HepG2 (cell line): ENCODE results near the gene BCAS4. TPM values are rescaled to one million over a fixed set of nuclear protein-coding genes. Genes with fewer than 3 reads are reported as not detected.

Experiments
- ATAC-seq: fragments of 200-7000 bp; cut with Tn5 transposase; 3 replicates; pipeline ENCODE4 v1.9.1; 2020; ENCODE audit warnings: mild to moderate bottlenecking, moderate library complexity
- BruUV-seq: library from RNA; stranded (reverse); fragments of 400-500 nt; replicated peaks from 2 replicates; lab custom pipeline; 2021; lab: Mats Ljungman, UMichigan
- CTCF ChIA-PET: fragments of 300-600 bp; formaldehyde crosslinking; extraction: SDS; loops from one replicate; lab custom pipeline; 2021; ENCODE audit warnings: low total read pairs, inconsistent platforms, low intra/inter-chr PET ratio; lab: Yijun Ruan, JAX
- POLR2A ChIA-PET: fragments of 350-600 bp; sonication (Branson Sonifier 250); formaldehyde crosslinking; loops from one replicate; lab custom pipeline; 2020; ENCODE audit warnings: antibody characterized with exemption, inconsistent platforms; lab: Yijun Ruan, JAX
- DNase-seq: peaks from one replicate; pipeline ENCODE4 v3.0.0-alpha.2; 2015; ENCODE audit warnings: low spot score
- FAIRE-seq: peaks from 3 replicates; lab custom pipeline; 2011; peaks lifted over from hg19 to GRCh38; lab: Jason Lieb, UNC
- H2AFZ ChIP-seq: one replicate; pipeline ENCODE4 v1.6.1; 2011; ENCODE audit warnings: low read length, inconsistent platforms
- H3K27ac ChIP-seq: fragments of 300-600 bp; 3 replicates; pipeline ENCODE4 v1.8.0; 2011; ENCODE audit warnings: mixed run types, mild to moderate bottlenecking, mixed read lengths, low read length, inconsistent platforms; ENCODE audit not compliant: insufficient read depth; ENCODE audit errors: extremely low read length
- H3K27me3 ChIP-seq, 2 experiments: fragments of 200-600 bp in 1 of 2; 2 replicates in 1 of 2; 3 replicates in 1 of 2; pipeline versions ENCODE4 v1.6.0 to v1.8.0; 2011; ENCODE audit warnings: low read length in 2 of 2, mild to moderate bottlenecking in 2 of 2, moderate library complexity in 2 of 2, inconsistent platforms in 1 of 2; ENCODE audit not compliant: insufficient read depth in 2 of 2, control insufficient read depth in 1 of 2
- H3K36me3 ChIP-seq, 2 experiments: fragments of 200-600 bp in 1 of 2; replicated peaks in 1 of 2; 2 replicates in 1 of 2; 3 replicates in 1 of 2; pipeline versions ENCODE4 v1.5.1 to v1.8.0; 2011; ENCODE audit warnings: low read length in 2 of 2, inconsistent platforms in 1 of 2; ENCODE audit not compliant: insufficient read depth in 2 of 2, control insufficient read depth in 1 of 2
- H3K4me1 ChIP-seq: 2 replicates; pipeline ENCODE4 v1.5.1; 2012; ENCODE audit warnings: low read length, inconsistent platforms; ENCODE audit not compliant: insufficient read depth
- H3K4me2 ChIP-seq: 2 replicates; pipeline ENCODE4 v1.6.0; 2011; ENCODE audit warnings: low read depth, low read length, inconsistent platforms
- H3K4me3 ChIP-seq, 3 experiments: fragments of 200-600 bp in 1 of 3; sonication (generic), shearing (Covaris generic) in 1 of 3; replicated peaks in 1 of 3; 2 replicates each; pipeline ENCODE4 v1.5.1; 2011 to 2016; ENCODE audit warnings: low read length in 3 of 3, inconsistent platforms in 2 of 3, low read depth in 2 of 3, mild to moderate bottlenecking in 2 of 3, control low read depth in 1 of 3, mixed read lengths in 1 of 3; ENCODE audit not compliant: insufficient read depth in 1 of 3
- H3K79me2 ChIP-seq: one replicate; pipeline ENCODE4 v1.6.1; 2011; ENCODE audit warnings: low read length, inconsistent platforms; ENCODE audit not compliant: insufficient read depth
- H3K9ac ChIP-seq: 2 replicates; pipeline ENCODE4 v1.6.0; 2011; ENCODE audit warnings: mild to moderate bottlenecking, low read depth, low read length, inconsistent platforms; ENCODE audit not compliant: insufficient read depth
- H3K9me3 ChIP-seq: 2 replicates; pipeline ENCODE4 v1.5.1; 2012; ENCODE audit warnings: mild to moderate bottlenecking, low read length
- H4K20me1 ChIP-seq: 2 replicates; pipeline ENCODE4 v1.6.0; 2011; ENCODE audit warnings: inconsistent platforms, mild to moderate bottlenecking, low read length, moderate library complexity; ENCODE audit not compliant: insufficient read depth
- ARID3A ChIP-seq: IDR thresholded peaks from 2 replicates; pipeline ENCODE4 v1.6.1; 2012; ENCODE audit warnings: low read depth, low read length, improper control_type of control experiment
- CREB3 ChIP-seq: sonication (generic); formaldehyde crosslinking; IDR thresholded peaks from 2 replicates; pipeline ENCODE4 v1.5.0; 2020; ENCODE audit warnings: missing genetic modification reagents
- GATAD2A ChIP-seq: IDR thresholded peaks from 2 replicates; pipeline ENCODE4 v1.6.1; 2016
- GZF1 ChIP-seq: sonication (generic); formaldehyde crosslinking; IDR thresholded peaks from 2 replicates; pipeline ENCODE4 v1.5.1; 2020; ENCODE audit warnings: mild to moderate bottlenecking, missing genetic modification reagents
- KAT8 ChIP-seq: IDR thresholded peaks from 2 replicates; pipeline ENCODE4 v1.6.1; 2016; ENCODE audit warnings: missing genetic modification reagents, missing compliant biosample characterization
- KDM4B ChIP-seq: sonication (generic); formaldehyde crosslinking; IDR thresholded peaks from 2 replicates; pipeline ENCODE4 v1.4.0; 2020; ENCODE audit warnings: missing genetic modification reagents
- MAFG ChIP-seq: sonication (generic); formaldehyde crosslinking; IDR thresholded peaks from 2 replicates; pipeline ENCODE4 v1.5.1; 2020; ENCODE audit warnings: mild to moderate bottlenecking, missing genetic modification reagents
- RFX3 ChIP-seq: IDR thresholded peaks from 2 replicates; pipeline ENCODE4 v1.6.1; 2016; ENCODE audit warnings: missing biosample characterization, missing genetic modification reagents
- THAP11 ChIP-seq: IDR thresholded peaks from 2 replicates; pipeline ENCODE4 v1.6.1; 2016; ENCODE audit warnings: missing biosample characterization, missing genetic modification reagents
- ZBTB7B ChIP-seq: sonication (generic); formaldehyde crosslinking; IDR thresholded peaks from 2 replicates; pipeline ENCODE4 v1.4.0; 2020; ENCODE audit warnings: missing genetic modification reagents
- ZNF264 ChIP-seq: sonication (generic); formaldehyde crosslinking; IDR thresholded peaks from 2 replicates; pipeline ENCODE4 v1.4.0; 2020; ENCODE audit warnings: missing genetic modification reagents
- ZNF563 ChIP-seq: sonication (generic); formaldehyde crosslinking; IDR thresholded peaks from 2 replicates; pipeline ENCODE4 v1.8.0; 2022; ENCODE audit warnings: mild to moderate bottlenecking, moderate library complexity, missing genetic modification reagents
- ZNF564 ChIP-seq: sonication (generic); formaldehyde crosslinking; IDR thresholded peaks from 2 replicates; pipeline ENCODE4 v1.8.1; 2023; ENCODE audit warnings: mild to moderate bottlenecking, missing genetic modification reagents
- ZNF790 ChIP-seq: sonication (generic); formaldehyde crosslinking; IDR thresholded peaks from 2 replicates; pipeline ENCODE4 v1.8.0; 2022; ENCODE audit warnings: missing genetic modification reagents, mild to moderate bottlenecking, borderline replicate concordance
- WGBS: methylation state at CpG from one replicate; pipeline ENCODE4 v1.1.6; 2017; ENCODE audit warnings: low lambda C conversion rate; 5-methylcytosine and 5-hydroxymethylcytosine counted together
- in situ Hi-C: cut with HindIII; loops from 2 replicates; pipeline ENCODE4 v1.10.0; 2017; ENCODE audit warnings: low pct_unique_long_range_greater_than_20kb; ENCODE audit not compliant: extremely low pct_ligation_motif_present
- intact Hi-C: fragments of 100-400 bp; cut with micrococcal nuclease; formaldehyde crosslinking; loops from one replicate; pipeline ENCODE4 v1.10.0; 2022; ENCODE audit not compliant: unreplicated experiment
- polyA plus RNA-seq, 8 experiments: library from polyadenylated mRNA; depleted of rRNA in 3 of 8; stranded (reverse) in 7 of 8; unstranded in 1 of 8; fragments of >200 nt; fragmentation: Illumina TruSeq in 4 of 8; extraction: Trizol in 4 of 8; gene quantifications; 2 replicates each; pipeline versions ENCODE4 v1.2.1 to v1.2.3, GENCODE V29; 2011 to 2016; ENCODE audit warnings: low read depth in 4 of 8, missing spikeins in 1 of 8, mixed read lengths in 1 of 8; ENCODE audit not compliant: insufficient read depth in 1 of 8
- total RNA-seq, 5 experiments: library from RNA; depleted of rRNA; stranded (reverse); fragments of >200 nt; fragmentation: Illumina TruSeq; extraction: Trizol; gene quantifications; 2 replicates each; pipeline ENCODE4 v1.2.3, GENCODE V29; 2016; ENCODE audit warnings: low read depth in 1 of 5
- TF ChIP-seq, protein P1 (sequence below): IDR thresholded peaks from 2 replicates; pipeline ENCODE4 v1.6.1; 2016; ENCODE audit warnings: mild to moderate bottlenecking
- TF ChIP-seq, protein P2 (sequence below): sonication (generic); formaldehyde crosslinking; IDR thresholded peaks from 2 replicates; pipeline ENCODE4 v1.8.1; 2022; ENCODE audit warnings: low read depth, mild to moderate bottlenecking, missing genetic modification reagents

BCAS4 gene
- total and polyA plus RNA-seq, 2 of the 13 experiments (the other 11 are each of a cell fraction or from before 2014, with no cell fraction given): 7.2 to 8.0 TPM

GRCh38 chr20:50788045-50788991 is 6.5 kb upstream of the BCAS4 start:
- peak overlapping the region; percentile 51 for H3K9ac ChIP-seq
- DNase-seq (peak; percentile 83), FAIRE-seq (peak; percentile 85), ATAC-seq (0 out of 3 replicates have a peak, but pooled peaks have one; percentile 9)
- H3K27ac ChIP-seq: peak overlapping the region; percentile 19
- no peaks in the 10 kb centered on the region for H3K9me3 ChIP-seq
- ChIA-PET CTCF (interaction anchor here (0.9 to 1.8 kb wide), 3 partner anchors 20 to 162 kb away, joined by 3 to 13 read pairs (median 3); no protein-coding TSS in a partner anchor), POLR2A (interaction anchor here (0.7 to 4.2 kb wide), 13 partner anchors 9 to 850 kb away, joined by 3 to 26 read pairs (median 4); partner anchors contain the start of gene ADNP)
- 26% methylated on average over 18 of the region's 18 CpGs for WGBS
- peak overlapping the region; percentile 13 to 49 (median 45); a peak in 5 of 6 replicates for H3K4me3 ChIP-seq
- H2AFZ ChIP-seq: peak overlapping the region; percentile 65
- peak overlapping the region; percentile 77 for H3K4me2 ChIP-seq
- intact Hi-C loops (loop anchor here (1.0 kb wide), 1 partner anchor 23 kb away; no protein-coding TSS in a partner anchor), in situ Hi-C loops (loop anchor here (25.0 kb wide), 1 partner anchor 524 kb away; no protein-coding TSS in a partner anchor)
- TSS peak; percentile 95 for BruUV-seq
- no peaks in the 10 kb centered on the region for H3K36me3 ChIP-seq
- no peaks in the 10 kb centered on the region for H3K79me2 ChIP-seq
- H3K4me1 ChIP-seq: peaks cover 45% of the 10 kb centered on the region
- H3K27me3 ChIP-seq: no peaks in the 10 kb centered on the region
- no peaks in the 10 kb centered on the region for H4K20me1 ChIP-seq
- no peak for TF ChIP-seq CREB3 (CRISPR knock-in tag)
- peak; percentile 93 for TF ChIP-seq ARID3A
- TF ChIP-seq ZNF563 (CRISPR knock-in tag): 0 out of 2 replicates have a peak, but pooled peaks have one; percentile 26
- peak; percentile 60; the same call in 1 of the 2 replicates for TF ChIP-seq KAT8 (CRISPR knock-in tag)
- 0 out of 2 replicates have a peak, but pooled peaks have one; percentile 34 for TF ChIP-seq ZNF564 (CRISPR knock-in tag)
- TF ChIP-seq ZBTB7B (CRISPR knock-in tag): peak; percentile 67; the same call in 1 of the 2 replicates
- TF ChIP-seq, protein P1, sequence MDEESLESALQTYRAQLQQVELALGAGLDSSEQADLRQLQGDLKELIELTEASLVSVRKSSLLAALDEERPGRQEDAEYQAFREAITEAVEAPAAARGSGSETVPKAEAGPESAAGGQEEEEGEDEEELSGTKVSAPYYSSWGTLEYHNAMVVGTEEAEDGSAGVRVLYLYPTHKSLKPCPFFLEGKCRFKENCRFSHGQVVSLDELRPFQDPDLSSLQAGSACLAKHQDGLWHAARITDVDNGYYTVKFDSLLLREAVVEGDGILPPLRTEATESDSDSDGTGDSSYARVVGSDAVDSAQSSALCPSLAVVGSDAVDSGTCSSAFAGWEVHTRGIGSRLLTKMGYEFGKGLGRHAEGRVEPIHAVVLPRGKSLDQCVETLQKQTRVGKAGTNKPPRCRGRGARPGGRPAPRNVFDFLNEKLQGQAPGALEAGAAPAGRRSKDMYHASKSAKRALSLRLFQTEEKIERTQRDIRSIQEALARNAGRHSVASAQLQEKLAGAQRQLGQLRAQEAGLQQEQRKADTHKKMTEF: peak; percentile 68; the same call in 1 of the 2 replicates
- peak; percentile 99 for TF ChIP-seq GZF1 (CRISPR knock-in tag)
- TF ChIP-seq RFX3 (CRISPR knock-in tag): no peak
- TF ChIP-seq GATAD2A (CRISPR knock-in tag): peak; percentile 77; the same call in 1 of the 2 replicates
- peak; percentile 41 for TF ChIP-seq THAP11 (CRISPR knock-in tag)
- peak; percentile 54; the same call in 1 of the 2 replicates for TF ChIP-seq ZNF264 (CRISPR knock-in tag)
- 0 out of 2 replicates have a peak, but pooled peaks have one; percentile 58 for TF ChIP-seq ZNF790 (CRISPR knock-in tag)
- no peak for TF ChIP-seq MAFG (CRISPR knock-in tag)
- 0 out of 2 replicates have a peak, but pooled peaks have one; percentile 43 for TF ChIP-seq KDM4B (CRISPR knock-in tag)
- TF ChIP-seq, protein P2, sequence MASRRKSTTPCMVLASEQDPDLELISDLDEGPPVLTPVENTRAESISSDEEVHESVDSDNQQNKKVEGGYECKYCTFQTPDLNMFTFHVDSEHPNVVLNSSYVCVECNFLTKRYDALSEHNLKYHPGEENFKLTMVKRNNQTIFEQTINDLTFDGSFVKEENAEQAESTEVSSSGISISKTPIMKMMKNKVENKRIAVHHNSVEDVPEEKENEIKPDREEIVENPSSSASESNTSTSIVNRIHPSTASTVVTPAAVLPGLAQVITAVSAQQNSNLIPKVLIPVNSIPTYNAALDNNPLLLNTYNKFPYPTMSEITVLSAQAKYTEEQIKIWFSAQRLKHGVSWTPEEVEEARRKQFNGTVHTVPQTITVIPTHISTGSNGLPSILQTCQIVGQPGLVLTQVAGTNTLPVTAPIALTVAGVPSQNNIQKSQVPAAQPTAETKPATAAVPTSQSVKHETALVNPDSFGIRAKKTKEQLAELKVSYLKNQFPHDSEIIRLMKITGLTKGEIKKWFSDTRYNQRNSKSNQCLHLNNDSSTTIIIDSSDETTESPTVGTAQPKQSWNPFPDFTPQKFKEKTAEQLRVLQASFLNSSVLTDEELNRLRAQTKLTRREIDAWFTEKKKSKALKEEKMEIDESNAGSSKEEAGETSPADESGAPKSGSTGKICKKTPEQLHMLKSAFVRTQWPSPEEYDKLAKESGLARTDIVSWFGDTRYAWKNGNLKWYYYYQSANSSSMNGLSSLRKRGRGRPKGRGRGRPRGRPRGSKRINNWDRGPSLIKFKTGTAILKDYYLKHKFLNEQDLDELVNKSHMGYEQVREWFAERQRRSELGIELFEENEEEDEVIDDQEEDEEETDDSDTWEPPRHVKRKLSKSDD (CRISPR knock-in tag): 0 out of 2 replicates have a peak, but pooled peaks have one; percentile 13
